Measurements from ENCODE around the gene HDGF. TPM values are rescaled to one million over a fixed set of nuclear protein-coding genes. Genes with fewer than 3 reads are reported as not detected.

Gene HDGF
- total RNA-seq, 2 experiments from 2014 or later: 232 to 235 TPM

GRCh38 chr1:156725683-156726280 lies 25.7 kb downstream of the HDGF start:
- H3K4me1 Mint-ChIP-seq (ENCODE audit: low read depth): peaks cover 31% of the 10 kb centered on the region
- no peaks in the 10 kb centered on the region for H3K9me3 Mint-ChIP-seq
- peaks cover 35% of the 10 kb centered on the region for H3K36me3 Mint-ChIP-seq (ENCODE audit: low read depth)
- peak; percentile 26 for ATAC-seq
- no peak overlapping the region for H3K4me3 Mint-ChIP-seq
- DNase-seq: peak; percentile 91
- ChIA-PET CTCF (interaction anchor here (0.6 to 10.6 kb wide), 66 partner anchors 10 to 340 kb away, joined by 3 to 396 read pairs (median 6); partner anchors contain the start of genes CRABP2, HDGF, INSRR and MRPL24), POLR2A (interaction anchor here (1.0 to 7.0 kb wide), 10 partner anchors 13 to 135 kb away, joined by 3 to 89 read pairs (median 6); partner anchors contain the start of genes HDGF, INSRR, MRPL24 and NES)
- TF ChIP-seq CTCF (IDR thresholded peaks at IDR 0.05): peak; percentile 94
- H3K27ac Mint-ChIP-seq: no peak overlapping the region
- no peaks in the 10 kb centered on the region for H3K27me3 Mint-ChIP-seq
- intact Hi-C loops (cut with micrococcal nuclease): loop anchor here (2.0 to 5.0 kb wide), 4 partner anchors 41 to 137 kb away; partner anchors contain the start of genes NTRK1 and PRCC

- no peak overlapping the region for H3K4me3 Mint-ChIP-seq
- H3K4me1 Mint-ChIP-seq (ENCODE audit: low read depth): peaks cover 28% of the 10 kb centered on the region
- no peaks in the 10 kb centered on the region for H3K27me3 Mint-ChIP-seq
- peaks cover 36% of the 10 kb centered on the region for H3K36me3 Mint-ChIP-seq (ENCODE audit: low read depth)
- H3K27ac Mint-ChIP-seq: peak overlapping the region; percentile 74
- no peak for DNase-seq
- intact Hi-C loops (cut with micrococcal nuclease): no loop called here
- no peak for ATAC-seq
- POLR2A ChIA-PET: interaction anchor here (0.6 to 2.1 kb wide), 6 partner anchors 8 to 57 kb away, joined by 3 to 6 read pairs (median 4); no protein-coding TSS in a partner anchor
- no peak for TF ChIP-seq CTCF (IDR thresholded peaks at IDR 0.05)
- CTCF ChIA-PET: interaction anchor here (0.9 to 10.6 kb wide), 9 partner anchors 15 to 117 kb away, joined by 3 to 396 read pairs (median 4); partner anchors contain the start of genes CRABP2 and PRCC
- no peaks in the 10 kb centered on the region for H3K9me3 Mint-ChIP-seq
These were observed 29.9 kb downstream of the HDGF start for GRCh38 chr1:156721535-156721934.

- ChIA-PET POLR2A (interaction anchor here (0.8 to 2.1 kb wide), 4 partner anchors 8 to 29 kb away, joined by 3 to 6 read pairs (median 4); no protein-coding TSS in a partner anchor), CTCF (interaction anchor here (0.6 to 10.6 kb wide), 9 partner anchors 15 to 117 kb away, joined by 3 to 396 read pairs (median 4); partner anchors contain the start of genes CRABP2 and PRCC)
- no peaks in the 10 kb centered on the region for H3K27me3 Mint-ChIP-seq
- DNase-seq (no peak), ATAC-seq (no peak)
- no peak for TF ChIP-seq CTCF (IDR thresholded peaks at IDR 0.05)
- intact Hi-C loops (cut with micrococcal nuclease): no loop called here
- H3K9me3 Mint-ChIP-seq: no peaks in the 10 kb centered on the region
- peak overlapping the region; percentile 74 for H3K27ac Mint-ChIP-seq
- peaks cover 28% of the 10 kb centered on the region for H3K4me1 Mint-ChIP-seq (ENCODE audit: low read depth)
- peaks cover 37% of the 10 kb centered on the region for H3K36me3 Mint-ChIP-seq (ENCODE audit: low read depth)
- H3K4me3 Mint-ChIP-seq: no peak overlapping the region
These were observed 30.3 kb downstream of the HDGF start for GRCh38 chr1:156721131-156721530.

- POLR2A ChIA-PET: no interaction called here
- CTCF ChIA-PET: interaction anchor here (1.9 to 9.2 kb wide), 2 partner anchors 10 to 11 kb away, joined by 10 to 91 read pairs; partner anchors contain the start of genes CRABP2, ISG20L2 and METTL25B
- no peak overlapping the region for H3K4me3 Mint-ChIP-seq
- intact Hi-C loops (cut with micrococcal nuclease): no loop called here
- no peak for TF ChIP-seq CTCF (IDR thresholded peaks at IDR 0.05)
- peaks cover 13% of the 10 kb centered on the region for H3K4me1 Mint-ChIP-seq (ENCODE audit: low read depth)
- H3K27ac Mint-ChIP-seq: no peak overlapping the region
- ATAC-seq: no peak
- H3K9me3 Mint-ChIP-seq: no peaks in the 10 kb centered on the region
- peaks cover 18% of the 10 kb centered on the region for H3K36me3 Mint-ChIP-seq (ENCODE audit: low read depth)
- no peak for DNase-seq
- no peaks in the 10 kb centered on the region for H3K27me3 Mint-ChIP-seq
These were observed 34.1 kb downstream of the HDGF start for GRCh38 chr1:156717351-156717750.

- H3K27me3 Mint-ChIP-seq: no peaks in the 10 kb centered on the region
- H3K4me3 Mint-ChIP-seq: no peak overlapping the region
- H3K9me3 Mint-ChIP-seq: no peaks in the 10 kb centered on the region
- no peak overlapping the region for H3K27ac Mint-ChIP-seq
- H3K36me3 Mint-ChIP-seq (ENCODE audit: low read depth): peaks cover 8% of the 10 kb centered on the region
- ChIA-PET POLR2A (interaction anchor here (2.5 kb wide), 1 partner anchor 13 kb away, joined by 7 read pairs; the partner anchor contains the start of gene METTL25B), CTCF (interaction anchor here (1.1 to 9.2 kb wide), 5 partner anchors 8 to 213 kb away, joined by 3 to 91 read pairs (median 20); partner anchors contain the start of genes CRABP2, ISG20L2 and METTL25B)
- ATAC-seq (no peak), DNase-seq (no peak)
- no peak for TF ChIP-seq CTCF (IDR thresholded peaks at IDR 0.05)
- intact Hi-C loops (cut with micrococcal nuclease): no loop called here
- peaks cover 3% of the 10 kb centered on the region for H3K4me1 Mint-ChIP-seq (ENCODE audit: low read depth)
These were observed 36.6 kb downstream of the HDGF start for GRCh38 chr1:156714830-156715229.

Measured in activated CD8-positive, alpha-beta T cell treated with anti-CD3 and anti-CD28 coated beads for 36 hours (primary cell).